Lung (tissue), 12 donors: ENCODE results near the gene CLCF1. TPM values are rescaled to one million over a fixed set of nuclear protein-coding genes. Genes with fewer than 3 reads are reported as not detected.

Experiments used
- ATAC-seq: fragments of 200-7000 bp; cut with Tn5 transposase; one replicate; pipeline ENCODE4 v1.9.1; 2020; ENCODE audit warnings: moderate number of reproducible peaks; ENCODE audit not compliant: insufficient read depth, low FRiP score
- DNase-seq, 3 donors: peaks; one replicate each; pipeline ENCODE4 v3.0.0-alpha.2; 2013 to 2017
- H3K27ac ChIP-seq, 2 donors: one replicate each; pipeline ENCODE4 v1.5.1; 2013; ENCODE audit warnings: mild to moderate bottlenecking in 2 of 2, moderate library complexity in 2 of 2, control low read depth in 1 of 2, inconsistent platforms in 1 of 2, low read depth in 1 of 2, low read length in 1 of 2
- H3K27me3 ChIP-seq, 3 donors: one replicate each; pipeline ENCODE4 v1.5.1; 2013; ENCODE audit warnings: low read length in 2 of 3; ENCODE audit not compliant: control insufficient read depth in 3 of 3, insufficient read depth in 3 of 3
- H3K36me3 ChIP-seq, 4 donors: one replicate each; pipeline ENCODE4 v1.5.1; 2013; ENCODE audit warnings: low read length in 4 of 4, mild to moderate bottlenecking in 1 of 4, moderate library complexity in 1 of 4; ENCODE audit not compliant: control insufficient read depth in 4 of 4, insufficient read depth in 4 of 4
- H3K4me1 ChIP-seq, 5 donors: one replicate each; pipeline ENCODE4 v1.5.1; 2013; ENCODE audit warnings: low read length in 5 of 5, mild to moderate bottlenecking in 2 of 5, moderate library complexity in 1 of 5; ENCODE audit not compliant: control insufficient read depth in 5 of 5, insufficient read depth in 5 of 5
- H3K4me3 ChIP-seq: one replicate; pipeline ENCODE4 v1.5.1; 2013; ENCODE audit warnings: mild to moderate bottlenecking, control low read depth, moderate library complexity
- H3K9ac ChIP-seq, 2 donors: one replicate each; pipeline ENCODE4 v1.5.1; 2013; ENCODE audit warnings: low read length in 2 of 2, control low read depth in 1 of 2; ENCODE audit not compliant: insufficient read depth in 1 of 2
- H3K9me3 ChIP-seq, 4 donors: one replicate each; pipeline ENCODE4 v1.5.1; 2013; ENCODE audit warnings: low read length in 3 of 4, mild to moderate bottlenecking in 1 of 4, moderate library complexity in 1 of 4; ENCODE audit not compliant: control insufficient read depth in 4 of 4, insufficient read depth in 3 of 4
- CTCF ChIP-seq: IDR thresholded peaks from 2 replicates; pipeline ENCODE4 v1.5.1; 2012; ENCODE audit warnings: mild to moderate bottlenecking; ENCODE audit errors: control extremely low read depth, extremely low read depth
- WGBS, 2 donors: extraction: QIAGEN DNeasy Blood & Tissue Kit; methylation state at CpG; one replicate each; pipeline ENCODE4 v1.1.7; 2013; 5-methylcytosine and 5-hydroxymethylcytosine counted together
- polyA plus RNA-seq, 2 donors: library from polyadenylated mRNA; stranded (reverse); fragments of 200-250 nt; gene quantifications; one replicate each; pipeline ENCODE4 v1.2.1, GENCODE V29; 2013
- total RNA-seq, 2 donors: library from RNA; depleted of rRNA in 1 of 2; stranded (reverse); fragments of >200 nt in 1 of 2; gene quantifications; one replicate each; pipeline ENCODE4 v1.2.1, GENCODE V29; 2014 to 2021
- donor health status: control.
- donor health status: control.
- donor health status: Bipolar disorder and iron deficiency.
- donor health status: healthy.
- donor health status: DM: yes; HTN: yes; CAD: no.

The CLCF1 gene
- total and polyA plus RNA-seq, 4 donors = 3.5 to 10.0 (median 8.7) TPM

- H3K4me1 ChIP-seq = peaks cover 0 to 7% (median 0%) of the 10 kb centered on the region in 5 donors
- peak; percentile 82 to 84 (median 82) for DNase-seq
- peak; percentile 85 for ATAC-seq
- peak; percentile 98 for TF ChIP-seq CTCF
- no peak overlapping the region for H3K9ac ChIP-seq
- no peak overlapping the region for H3K4me3 ChIP-seq
- WGBS, 2 donors = 43 to 49% methylated on average over 16 of the region's 16 CpGs
- no peaks in the 10 kb centered on the region for H3K9me3 ChIP-seq
- H3K27me3 ChIP-seq = peaks cover 0 to 6% (median 0%) of the 10 kb centered on the region in 3 donors
- H3K36me3 ChIP-seq = no peaks in the 10 kb centered on the region
- no peak overlapping the region for H3K27ac ChIP-seq
These were observed 9.1 kb upstream of the CLCF1 start for GRCh38 chr11:67382276-67383136.

- Histone ChIP-seq H3K9me3 (no peaks in the 10 kb centered on the region), H3K27ac (peak overlapping the region in 1 of 2 donors; percentile 35), H3K4me1 (peaks cover 0 to 7% (median 0%) of the 10 kb centered on the region in 5 donors), H3K36me3 (no peaks in the 10 kb centered on the region), H3K27me3 (no peaks in the 10 kb centered on the region), H3K4me3 (no peak overlapping the region), H3K9ac (no peak overlapping the region)
- no peak for ATAC-seq
- TF ChIP-seq CTCF = no peak
- no peak for DNase-seq
- WGBS, 2 donors = 50 to 71% methylated on average over 13 of the region's 13 CpGs
These were observed 8.0 kb upstream of the CLCF1 start for GRCh38 chr11:67381244-67381972.

GRCh38 chr11:67379061-67380058 is 6.0 kb upstream of the CLCF1 start:
- Histone ChIP-seq H3K9ac (no peak overlapping the region), H3K4me3 (no peak overlapping the region), H3K4me1 (peaks cover 0 to 11% (median 6%) of the 10 kb centered on the region in 5 donors), H3K36me3 (no peaks in the 10 kb centered on the region), H3K9me3 (no peaks in the 10 kb centered on the region), H3K27ac (no peak overlapping the region), H3K27me3 (peaks cover 0 to 7% (median 0%) of the 10 kb centered on the region in 3 donors)
- ATAC-seq = no peak
- TF ChIP-seq CTCF = no peak
- no peak for DNase-seq
- WGBS, 2 donors = 64 to 73% methylated on average over 23 of the region's 23 CpGs
